ENCODE data around the gene CCND3.

The CCND3 gene

GRCh38 chr6:41931792-41932191 lies 9.8 kb downstream of the CCND3 start:
- CTCF ChIA-PET: interaction anchor here (0.7 to 0.9 kb wide), 2 partner anchors 11 to 56 kb away, joined by 3 read pairs; partner anchors contain the start of genes BYSL and MED20

GRCh38 chr6:41929924-41930323 lies 11.7 kb downstream of the CCND3 start:
- ChIA-PET POLR2A (interaction anchor here (1.4 to 2.6 kb wide), 3 partner anchors 9 to 10 kb away, joined by 7 to 14 read pairs (median 7); partner anchors contain the start of genes BYSL and MED20), CTCF (interaction anchor here (1.3 to 1.5 kb wide), 3 partner anchors 9 to 115 kb away, joined by 3 to 5 read pairs (median 4); partner anchors contain the start of genes BYSL and MED20)
- TF ChIP-seq FOXK2 (IDR thresholded peaks at IDR 0.05) (no peak), CTBP1 (IDR thresholded peaks at IDR 0.05; ENCODE audit: borderline replicate concordance) (no peak), PKNOX1 (IDR thresholded peaks at IDR 0.05) (no peak), NFRKB (IDR thresholded peaks at IDR 0.05) (no peak), ARNT (IDR thresholded peaks at IDR 0.05) (no peak), SUZ12 (IDR thresholded peaks at IDR 0.05) (no peak), ELF4 (IDR thresholded peaks at IDR 0.05) (no peak)
- DNase-seq (ENCODE audit: extremely low spot score): no peak

More at GRCh38 chr6:41931792-41932191, 9.8 kb downstream of the CCND3 start:
- no peak for DNase-seq (ENCODE audit: extremely low spot score)
- no peak for TF ChIP-seq FOXM1 (IDR thresholded peaks at IDR 0.05; ENCODE audit: borderline replicate concordance)
- no peak for TF ChIP-seq FOXK2 (IDR thresholded peaks at IDR 0.05)
- no peak for TF ChIP-seq L3MBTL2 (conservative IDR thresholded peaks at IDR 0.05)
- TF ChIP-seq NFRKB (IDR thresholded peaks at IDR 0.05): no peak
- TF ChIP-seq ZNF384 (IDR thresholded peaks at IDR 0.05): no peak
- TF ChIP-seq CTBP1 (IDR thresholded peaks at IDR 0.05; ENCODE audit: borderline replicate concordance): no peak
- TF ChIP-seq BHLHE40 (IDR thresholded peaks at IDR 0.05; ENCODE audit: borderline replicate concordance): no peak
- no peak for TF ChIP-seq HDGF (IDR thresholded peaks at IDR 0.05; ENCODE audit: borderline replicate concordance)
- POLR2A ChIA-PET: interaction anchor here (1.8 kb wide), 1 partner anchor 11 kb away, joined by 14 read pairs; the partner anchor contains the start of genes BYSL and MED20

- ChIA-PET CTCF (no interaction called here), POLR2A (interaction anchor here (2.6 kb wide), 1 partner anchor 13 kb away, joined by 7 read pairs; no protein-coding TSS in a partner anchor)
- TF ChIP-seq TARDBP (IDR thresholded peaks at IDR 0.05) (no peak), SUZ12 (IDR thresholded peaks at IDR 0.05) (no peak), SP1 (IDR thresholded peaks at IDR 0.05) (no peak), NFRKB (IDR thresholded peaks at IDR 0.05) (no peak), FOXK2 (IDR thresholded peaks at IDR 0.05) (no peak), FOXM1 (IDR thresholded peaks at IDR 0.05; ENCODE audit: borderline replicate concordance) (no peak), CTBP1 (IDR thresholded peaks at IDR 0.05; ENCODE audit: borderline replicate concordance) (no peak), PKNOX1 (IDR thresholded peaks at IDR 0.05) (no peak), BHLHE40 (IDR thresholded peaks at IDR 0.05; ENCODE audit: borderline replicate concordance) (no peak), ELF4 (IDR thresholded peaks at IDR 0.05) (no peak), ZNF384 (IDR thresholded peaks at IDR 0.05) (no peak), LEF1 (IDR thresholded peaks at IDR 0.05; ENCODE audit: borderline replicate concordance) (no peak), L3MBTL2 (conservative IDR thresholded peaks at IDR 0.05) (no peak), FOXA1 (IDR thresholded peaks at IDR 0.05) (no peak), ARNT (IDR thresholded peaks at IDR 0.05) (no peak), HDGF (IDR thresholded peaks at IDR 0.05; ENCODE audit: borderline replicate concordance) (no peak)
- DNase-seq (ENCODE audit: extremely low spot score): no peak
Measured at GRCh38 chr6:41927253-41927652, 14.4 kb downstream of the CCND3 start.

- TF ChIP-seq TARDBP (IDR thresholded peaks at IDR 0.05): no peak
- no peak for TF ChIP-seq ARNT (IDR thresholded peaks at IDR 0.05)
- no peak for TF ChIP-seq PKNOX1 (IDR thresholded peaks at IDR 0.05)
- TF ChIP-seq LEF1 (IDR thresholded peaks at IDR 0.05; ENCODE audit: borderline replicate concordance): no peak
- no peak for TF ChIP-seq ELF4 (IDR thresholded peaks at IDR 0.05)
- no peak for TF ChIP-seq BHLHE40 (IDR thresholded peaks at IDR 0.05; ENCODE audit: borderline replicate concordance)
- TF ChIP-seq SUZ12 (IDR thresholded peaks at IDR 0.05): no peak
- TF ChIP-seq SP1 (IDR thresholded peaks at IDR 0.05): no peak
- TF ChIP-seq FOXK2 (IDR thresholded peaks at IDR 0.05): no peak
- TF ChIP-seq FOXM1 (IDR thresholded peaks at IDR 0.05; ENCODE audit: borderline replicate concordance): no peak
- no peak for TF ChIP-seq HDGF (IDR thresholded peaks at IDR 0.05; ENCODE audit: borderline replicate concordance)
- no peak for TF ChIP-seq FOXA1 (IDR thresholded peaks at IDR 0.05)
- TF ChIP-seq CTBP1 (IDR thresholded peaks at IDR 0.05; ENCODE audit: borderline replicate concordance): no peak
- TF ChIP-seq ZNF384 (IDR thresholded peaks at IDR 0.05): no peak
- no peak for TF ChIP-seq NFRKB (IDR thresholded peaks at IDR 0.05)
- TF ChIP-seq L3MBTL2 (conservative IDR thresholded peaks at IDR 0.05): no peak
- no peak for DNase-seq (ENCODE audit: extremely low spot score)
- POLR2A ChIA-PET: interaction anchor here (1.7 to 3.6 kb wide), 5 partner anchors 9 to 106 kb away, joined by 4 to 54 read pairs (median 13); no protein-coding TSS in a partner anchor
Measured at GRCh38 chr6:41922154-41922553, 19.5 kb downstream of the CCND3 start.

GRCh38 chr6:41921712-41921998 lies 20.0 kb downstream of the CCND3 start:
- ChIA-PET CTCF (interaction anchor here (0.9 to 2.2 kb wide), 9 partner anchors 14 to 217 kb away, joined by 3 to 18 read pairs (median 4); partner anchors contain the start of gene TOMM6), POLR2A (interaction anchor here (1.0 to 3.6 kb wide), 11 partner anchors 9 to 135 kb away, joined by 4 to 54 read pairs (median 6); partner anchors contain the start of genes CCND3 and TOMM6)
- DNase-seq (ENCODE audit: extremely low spot score): no peak
- TF ChIP-seq LEF1 (IDR thresholded peaks at IDR 0.05; ENCODE audit: borderline replicate concordance): no peak
- no peak for TF ChIP-seq HDGF (IDR thresholded peaks at IDR 0.05; ENCODE audit: borderline replicate concordance)
- no peak for TF ChIP-seq FOXK2 (IDR thresholded peaks at IDR 0.05)
- no peak for TF ChIP-seq PKNOX1 (IDR thresholded peaks at IDR 0.05)
- no peak for TF ChIP-seq ELF4 (IDR thresholded peaks at IDR 0.05)
- TF ChIP-seq ZNF384 (IDR thresholded peaks at IDR 0.05): no peak
- peak; percentile 28; the same call in 1 of the 2 replicates for TF ChIP-seq L3MBTL2 (conservative IDR thresholded peaks at IDR 0.05)
- no peak for TF ChIP-seq BHLHE40 (IDR thresholded peaks at IDR 0.05; ENCODE audit: borderline replicate concordance)
- TF ChIP-seq TARDBP (IDR thresholded peaks at IDR 0.05): no peak

More at GRCh38 chr6:41922154-41922553, 19.5 kb downstream of the CCND3 start:
- CTCF ChIA-PET: interaction anchor here (1.8 to 2.2 kb wide), 2 partner anchors 14 to 135 kb away, joined by 11 to 18 read pairs; partner anchors contain the start of gene TOMM6
